Activated CD4-positive, alpha-beta T cell treated with anti-CD3 and anti-CD28 coated beads for 48 hours (primary cell): ENCODE measurements around the gene PTGES2.

ENCODE experiments used
- DNase-seq: peaks from one replicate; pipeline ENCODE4 v3.0.0-alpha.2; 2020

Gene PTGES2

DNA sequence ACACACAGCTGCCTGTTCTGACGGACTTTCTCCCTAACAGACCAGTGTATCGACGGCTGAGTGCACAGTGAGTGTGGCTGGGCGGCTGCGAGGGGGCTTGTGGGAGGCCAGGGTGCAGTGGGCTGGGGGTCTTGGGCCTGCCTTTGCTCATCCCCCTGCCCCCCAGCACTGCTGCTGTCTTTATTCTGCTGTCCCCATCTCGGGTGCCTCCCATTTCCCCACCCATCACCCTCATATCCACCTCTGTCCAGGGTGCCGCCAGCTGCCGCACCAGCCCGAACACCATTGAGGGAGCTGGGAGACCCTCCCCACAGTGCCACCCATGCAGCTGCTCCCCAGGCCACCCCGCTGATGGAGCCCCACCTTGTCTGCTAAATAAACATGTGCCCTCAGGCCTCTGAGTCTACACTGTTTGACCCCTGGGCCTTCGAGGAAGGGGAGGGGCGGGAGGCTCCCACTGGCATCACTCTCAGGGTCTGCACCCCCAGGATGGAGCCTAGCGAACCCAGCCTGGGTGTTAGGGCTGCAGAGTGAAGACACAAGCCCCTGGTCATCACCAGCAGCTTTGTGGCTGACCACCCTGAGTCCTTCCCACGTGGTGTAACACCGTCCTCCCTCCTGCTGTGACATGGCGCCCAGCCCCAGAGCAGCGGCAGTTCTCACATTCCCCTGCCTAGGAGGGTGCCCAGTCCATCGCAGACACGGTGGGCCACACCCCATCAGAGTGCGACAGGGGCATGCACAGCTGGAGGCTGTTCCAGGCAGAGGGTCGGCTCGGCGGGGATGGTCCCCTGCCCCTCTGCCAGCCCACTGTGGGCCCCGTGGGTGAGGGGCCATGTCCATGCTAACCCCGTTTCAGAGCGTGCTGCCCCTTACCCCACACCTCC is 25.8 kb upstream of the PTGES2 start:
- DNase-seq, result no peak

DNA sequence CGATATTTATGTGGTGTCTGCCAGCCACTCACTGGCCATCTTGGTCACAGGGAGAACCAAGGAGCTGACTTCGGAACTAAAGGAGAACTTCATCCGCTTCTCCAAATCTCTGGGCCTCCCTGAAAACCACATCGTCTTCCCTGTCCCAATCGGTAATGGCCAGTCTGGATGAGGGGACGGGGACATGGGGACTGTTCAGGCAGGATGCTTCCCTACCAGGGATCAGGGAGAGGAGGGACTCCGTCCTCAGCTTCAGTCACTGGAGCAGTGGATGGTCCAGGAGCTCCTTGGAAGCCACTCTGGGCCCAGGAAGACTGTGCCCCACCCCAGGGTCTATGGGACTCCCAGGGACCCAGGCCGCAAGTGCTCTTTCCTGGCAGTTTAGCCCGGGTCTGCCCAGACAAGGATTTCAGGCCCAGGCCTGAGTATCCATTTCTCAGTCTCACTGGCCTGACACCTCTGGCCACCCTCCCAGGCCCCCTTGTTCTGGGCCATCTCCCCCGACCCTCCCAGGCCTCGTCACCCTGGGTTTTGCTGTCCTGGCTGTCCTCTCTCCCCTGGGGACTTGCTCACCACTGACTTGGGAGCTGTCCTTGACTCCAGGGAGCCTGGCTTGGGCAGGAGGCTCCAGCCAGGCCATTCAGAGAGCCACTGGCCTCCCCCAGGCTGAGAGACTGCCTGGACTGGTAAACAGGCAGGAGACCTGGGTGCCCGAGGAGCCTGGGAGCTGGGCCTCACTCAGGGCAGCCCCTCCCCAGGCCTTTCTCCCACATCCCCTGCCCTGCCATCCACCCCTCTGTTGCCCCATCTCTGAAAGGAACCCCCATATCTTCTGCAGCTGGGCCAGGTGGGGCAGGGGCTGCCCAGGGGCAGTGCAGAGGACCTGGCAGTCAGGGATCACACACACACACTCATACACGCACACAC is 24.9 kb upstream of the PTGES2 start:
- DNase-seq, result no peak

DNA sequence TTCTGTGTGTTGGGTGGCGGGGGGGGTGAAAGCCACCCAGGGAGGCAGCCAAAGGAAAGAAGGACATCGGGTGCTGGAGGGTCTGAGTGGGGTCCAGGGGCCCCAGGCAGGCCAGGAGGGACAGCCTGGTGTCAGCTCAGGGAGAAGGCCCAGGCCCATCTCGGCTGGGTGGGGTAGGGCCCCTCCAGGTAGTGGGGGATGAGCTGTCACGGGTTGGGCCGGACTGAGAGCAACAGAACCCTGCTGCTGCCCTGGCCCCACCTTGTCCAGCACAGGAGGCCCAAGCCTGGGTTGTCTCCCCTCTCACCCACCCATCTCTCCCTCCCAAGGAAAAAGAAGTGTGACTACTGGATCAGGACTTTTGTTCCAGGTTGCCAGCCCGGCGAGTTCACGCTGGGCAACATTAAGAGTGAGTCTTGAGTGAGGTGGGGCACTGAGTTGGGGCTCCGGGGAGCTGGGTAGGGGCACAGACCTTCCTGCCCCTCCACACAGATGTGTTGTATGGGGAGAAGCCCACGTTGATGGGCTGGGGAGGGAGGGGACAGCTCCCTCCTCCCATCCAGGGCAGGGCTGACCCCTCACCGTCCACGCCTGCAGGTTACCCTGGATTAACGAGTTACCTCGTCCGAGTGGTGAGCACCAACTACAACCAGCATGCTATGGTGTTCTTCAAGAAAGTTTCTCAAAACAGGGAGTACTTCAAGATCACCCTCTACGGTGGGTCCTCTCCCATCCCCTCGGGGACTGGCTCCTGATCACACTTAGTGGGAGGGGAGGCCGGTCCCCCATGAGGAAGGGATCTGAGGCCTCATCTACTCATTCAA is 24.0 kb upstream of the PTGES2 start:
- no peak for DNase-seq

DNA sequence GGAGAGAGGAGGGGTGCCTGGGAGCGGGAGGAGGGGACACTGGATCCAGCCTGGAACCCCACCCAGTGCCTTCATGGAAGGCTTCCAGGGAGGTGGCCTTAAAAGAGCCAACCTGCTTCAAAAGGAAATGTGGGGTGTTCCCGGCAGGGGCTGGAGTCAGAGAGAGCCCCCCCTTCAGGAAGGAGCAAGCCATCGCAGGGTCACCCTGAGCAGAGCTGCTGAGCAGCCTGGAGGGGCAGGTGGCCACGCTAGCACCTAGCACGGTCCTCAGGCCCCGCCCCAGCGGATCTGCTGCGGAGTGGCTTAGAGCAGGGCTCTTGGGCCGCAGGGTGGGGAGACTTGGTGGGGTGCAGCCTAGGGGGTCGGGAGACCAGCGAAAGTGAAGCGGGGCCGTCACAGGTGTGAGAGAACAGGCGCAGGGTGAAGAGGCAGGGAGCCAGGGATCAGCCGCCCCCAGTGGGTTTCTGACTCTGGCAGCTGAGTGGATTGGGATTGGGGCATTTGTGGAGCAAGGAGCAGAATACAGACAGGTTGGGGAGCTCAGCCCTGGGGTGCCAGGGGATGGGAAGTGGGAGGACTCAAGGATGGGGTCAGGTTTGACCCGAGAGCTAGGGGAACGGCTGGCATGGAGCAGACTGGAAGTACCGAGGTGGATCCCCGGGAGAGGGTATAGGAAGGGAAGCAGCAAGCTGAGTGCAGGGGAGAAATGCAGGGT is 23.2 kb upstream of the PTGES2 start:
- DNase-seq, result peak; percentile 45

DNA sequence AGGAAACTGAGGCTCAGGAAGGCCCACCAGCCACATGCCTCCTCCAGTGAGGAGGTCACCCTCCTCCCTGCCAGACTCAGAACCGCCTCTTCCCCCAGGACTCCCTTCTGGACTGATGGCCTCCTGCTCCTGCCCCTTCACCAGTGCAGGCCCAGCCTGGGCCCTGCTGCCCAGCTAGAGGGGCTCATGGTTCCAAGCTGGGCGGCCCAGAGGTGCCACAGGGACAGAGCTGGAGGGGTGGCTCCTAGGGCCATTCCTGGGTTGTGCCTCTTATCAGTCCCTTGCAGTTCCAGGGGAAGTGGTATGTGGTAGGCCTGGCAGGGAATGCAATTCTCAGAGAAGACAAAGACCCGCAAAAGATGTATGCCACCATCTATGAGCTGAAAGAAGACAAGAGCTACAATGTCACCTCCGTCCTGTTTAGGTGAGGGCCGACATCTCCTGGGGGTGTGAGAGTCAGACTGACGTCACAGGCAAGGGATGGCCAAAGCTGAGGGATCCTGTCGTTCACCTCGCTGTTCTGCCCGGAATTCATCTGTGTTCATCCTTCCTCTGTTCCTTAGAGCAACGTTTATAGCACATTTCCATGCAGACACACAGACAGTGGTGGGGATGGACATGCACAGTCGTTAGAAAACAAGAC is 22.5 kb upstream of the PTGES2 start:
- DNase-seq, result no peak

DNA sequence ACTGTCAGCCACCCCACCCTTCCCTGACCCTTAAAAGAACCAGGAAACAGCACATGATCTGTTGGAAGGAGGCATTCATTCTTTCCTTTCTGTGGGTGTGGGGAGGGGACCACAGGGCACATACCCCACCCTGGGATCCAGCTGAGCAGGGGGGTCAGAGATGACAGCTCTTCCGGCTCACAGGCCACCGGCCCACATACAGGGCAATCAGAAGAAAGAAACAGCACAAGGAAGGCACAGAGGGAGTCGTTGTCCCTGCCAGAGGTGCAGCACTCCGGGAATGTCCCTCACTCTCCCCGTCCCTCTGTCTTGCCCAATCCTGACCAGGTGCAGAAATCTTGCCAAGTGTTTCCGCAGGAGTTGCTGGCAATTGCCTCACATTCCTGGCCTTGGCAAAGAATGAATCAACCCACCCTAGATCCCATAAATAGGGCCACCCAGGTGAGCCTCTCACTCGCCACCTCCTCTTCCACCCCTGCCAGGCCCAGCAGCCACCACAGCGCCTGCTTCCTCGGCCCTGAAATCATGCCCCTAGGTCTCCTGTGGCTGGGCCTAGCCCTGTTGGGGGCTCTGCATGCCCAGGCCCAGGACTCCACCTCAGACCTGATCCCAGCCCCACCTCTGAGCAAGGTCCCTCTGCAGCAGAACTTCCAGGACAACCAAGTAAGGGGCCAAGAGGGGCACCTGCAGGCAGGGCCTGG is 21.6 kb upstream of the PTGES2 start, which contains the start of gene LCN2:
TSS of gene LCN2 (plus strand) at position 453 of the 701 bp plus-strand sequence. CDS start at position 526, 73 bp downstream.
- no peak for DNase-seq

DNA sequence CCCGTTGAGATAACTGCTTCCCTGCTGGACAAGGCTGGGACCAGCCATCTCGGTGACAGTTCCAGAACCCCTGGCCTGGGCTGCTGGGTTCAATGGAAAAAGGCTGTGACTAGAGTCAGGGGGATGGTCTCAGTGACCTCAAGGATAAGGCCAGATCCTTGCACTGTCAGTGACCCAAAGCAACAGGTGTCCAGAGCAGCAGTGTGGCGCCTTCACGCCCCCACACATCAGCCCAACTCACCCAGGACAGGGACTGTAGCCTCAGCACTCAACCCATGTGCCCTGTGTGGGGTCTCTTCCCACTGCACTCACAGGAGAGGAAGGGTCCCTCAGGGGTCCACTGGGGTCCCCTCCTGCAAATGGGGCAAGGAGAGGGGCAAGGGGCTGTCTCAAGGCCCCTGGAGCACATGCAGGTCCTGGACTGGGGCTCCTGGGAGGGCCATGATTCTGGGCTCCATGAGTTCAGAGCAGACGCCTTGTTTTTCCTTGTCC is 21.0 kb upstream of the PTGES2 start:
- DNase-seq, result no peak

DNA sequence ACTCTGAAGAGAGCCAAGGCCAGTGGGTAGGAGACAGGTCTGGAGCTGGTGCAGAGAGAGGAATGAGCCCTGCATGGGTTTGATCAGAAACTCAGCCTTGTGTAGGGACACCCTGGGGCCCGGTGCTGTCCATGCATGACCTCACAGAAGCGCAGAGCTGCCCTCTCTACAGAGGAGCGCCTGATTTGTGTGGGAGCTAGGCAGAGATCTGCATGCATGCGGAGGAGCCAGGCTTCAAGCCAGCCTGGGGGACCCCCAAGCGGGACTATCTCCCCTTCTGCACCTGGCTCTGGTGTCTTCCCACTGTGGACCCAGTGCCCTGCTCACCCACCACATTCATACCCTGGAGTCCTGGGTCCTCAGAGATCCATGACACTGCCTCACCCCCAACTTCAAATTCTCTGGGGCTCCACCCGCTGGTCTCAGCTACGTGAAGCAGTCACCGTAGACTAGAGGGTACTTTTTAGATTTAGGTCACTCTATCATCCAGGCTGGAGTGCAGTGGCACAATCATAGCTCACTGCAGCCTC is 19.1 kb upstream of the PTGES2 start:
- no peak for DNase-seq

DNA sequence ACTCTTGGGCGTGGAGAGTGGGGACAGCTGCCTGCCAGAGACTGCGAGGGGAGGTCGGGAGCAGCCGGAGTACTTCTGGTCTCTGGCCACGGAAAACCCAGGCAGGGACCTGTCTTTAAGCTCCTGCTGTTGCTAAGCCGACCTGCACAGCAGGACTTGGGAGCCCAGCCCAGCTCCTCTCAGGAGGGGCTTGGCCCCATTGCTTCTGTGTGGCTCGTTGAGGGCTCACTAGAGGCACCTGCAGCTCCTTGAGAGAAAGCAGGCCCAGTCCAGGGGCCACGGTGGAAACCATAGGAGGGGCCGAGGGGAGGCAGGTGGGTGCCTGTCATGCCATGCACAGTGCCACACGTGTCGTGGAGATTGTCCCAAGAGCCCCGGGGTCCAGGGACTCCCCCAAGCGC is 18.4 kb upstream of the PTGES2 start:
- no peak for DNase-seq

DNA sequence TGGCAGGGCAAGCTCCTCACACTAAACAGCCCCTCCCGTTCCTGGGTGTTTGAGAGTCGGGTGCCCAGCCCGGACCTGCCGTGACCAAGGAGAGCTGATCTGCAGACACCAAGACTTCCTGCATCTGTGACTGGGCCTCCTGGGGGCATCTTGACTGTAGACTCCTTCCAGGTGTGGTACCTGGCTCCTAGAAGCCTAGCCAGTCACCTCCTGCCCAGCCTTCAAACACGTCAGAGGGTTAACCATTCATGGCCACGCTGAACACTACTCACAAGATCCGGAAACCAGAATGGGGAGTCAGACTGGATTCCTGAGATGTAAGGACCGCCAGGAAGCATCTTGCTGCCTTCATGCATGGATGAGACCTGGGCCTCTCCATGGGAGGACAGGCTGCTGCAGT is 18.0 kb upstream of the PTGES2 start:
- DNase-seq, result no peak

DNA sequence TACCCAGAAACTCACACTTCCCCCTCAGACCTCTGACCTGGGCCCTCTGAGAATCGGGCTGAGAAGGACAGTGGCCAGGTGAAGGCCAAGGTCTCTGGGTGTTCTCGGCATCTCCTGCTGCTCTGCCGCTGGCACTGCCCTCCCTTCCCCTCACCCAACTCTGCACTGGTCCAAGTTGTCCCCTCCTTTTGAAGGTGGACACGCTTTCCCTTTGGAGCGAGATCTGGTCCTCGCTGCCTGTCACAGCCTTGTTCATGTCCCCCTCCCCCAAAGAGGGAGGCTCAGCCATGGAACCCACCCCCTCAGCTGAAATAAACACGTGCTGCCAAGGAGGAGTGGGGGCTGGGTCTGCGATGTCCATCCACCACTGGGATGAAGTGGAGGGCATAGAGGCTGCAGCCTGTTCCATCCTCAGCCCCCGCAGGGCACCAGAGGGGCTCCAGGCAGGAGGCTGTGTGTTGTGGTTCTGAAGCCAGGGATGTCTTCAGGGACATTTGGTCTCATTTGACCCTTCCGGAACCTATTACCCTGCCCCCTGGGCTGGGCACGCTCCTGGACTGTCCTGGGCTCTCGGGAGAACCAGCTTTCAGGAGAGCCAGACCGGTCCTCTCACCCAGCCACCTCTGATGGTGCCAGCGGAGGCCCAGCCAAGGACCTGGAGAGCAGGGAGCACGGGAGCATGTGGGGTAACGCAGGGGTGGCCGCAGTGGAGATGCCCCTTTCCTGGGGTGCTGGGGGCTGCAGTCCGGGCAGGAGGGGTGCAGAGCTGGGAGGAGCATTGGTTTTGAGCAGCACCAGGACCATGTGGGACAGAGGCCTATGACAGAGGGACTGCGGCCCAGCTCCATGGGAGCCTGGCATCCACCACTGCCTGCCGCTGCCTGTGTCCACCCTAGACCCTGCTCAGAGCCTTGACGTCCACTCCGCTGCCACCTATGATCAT is 17.0 kb upstream of the PTGES2 start:
- DNase-seq, result no peak

DNA sequence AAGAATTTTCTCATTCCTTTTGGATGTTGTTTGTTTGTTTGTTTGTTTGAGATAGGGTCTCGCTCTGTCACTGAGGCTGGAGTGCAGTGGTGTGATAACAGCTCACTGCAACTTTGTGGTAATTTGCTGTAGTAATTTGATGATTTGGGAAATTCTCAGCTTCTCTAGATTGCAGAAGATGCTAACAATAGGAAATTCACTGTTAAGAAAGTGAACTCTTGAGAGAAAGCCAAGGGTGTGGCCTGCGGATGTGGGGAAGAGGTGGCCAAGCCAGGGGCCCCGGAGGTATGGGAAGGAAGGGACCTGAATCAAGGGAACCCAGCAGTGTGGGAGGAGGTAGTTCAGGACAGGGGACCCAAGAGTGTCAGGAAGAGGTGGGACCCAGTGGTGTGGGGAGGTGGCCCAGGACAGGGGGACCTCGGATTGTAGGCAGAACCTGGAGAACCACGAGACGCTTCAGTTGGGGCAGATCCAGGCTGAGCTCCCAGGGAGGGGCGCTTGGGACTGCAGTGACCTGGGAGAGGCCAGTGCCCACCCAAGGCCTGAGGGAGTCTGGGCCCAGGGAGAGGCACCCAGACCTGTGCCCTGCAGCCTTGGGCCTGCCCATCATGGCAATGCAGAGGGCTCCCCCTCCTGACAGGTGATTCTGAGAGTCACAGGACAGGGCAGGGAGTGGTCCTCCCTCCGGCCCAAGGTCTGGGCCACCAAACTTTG is 16.2 kb upstream of the PTGES2 start:
- no peak for DNase-seq

DNA sequence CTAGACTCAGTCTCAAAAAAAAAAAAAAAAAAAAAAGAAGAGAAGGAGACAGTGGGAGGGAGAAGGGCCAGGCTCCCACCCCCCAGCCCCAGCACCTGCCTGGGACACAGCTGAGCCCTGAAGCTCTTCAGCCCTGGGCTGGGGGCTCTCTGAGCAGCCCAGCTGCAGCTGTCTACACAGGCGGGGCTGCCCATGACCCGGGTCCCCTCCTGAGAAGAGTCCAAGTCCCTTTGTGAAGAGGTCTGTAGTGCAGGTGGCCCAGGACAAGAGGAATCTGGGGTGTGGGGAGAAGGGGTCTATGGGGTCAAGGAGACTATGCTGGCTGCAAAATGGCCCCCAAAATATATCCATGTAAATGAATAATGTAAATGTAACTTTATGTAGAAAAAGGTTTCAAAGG is 15.1 kb upstream of the PTGES2 start:
- DNase-seq, result no peak

DNA sequence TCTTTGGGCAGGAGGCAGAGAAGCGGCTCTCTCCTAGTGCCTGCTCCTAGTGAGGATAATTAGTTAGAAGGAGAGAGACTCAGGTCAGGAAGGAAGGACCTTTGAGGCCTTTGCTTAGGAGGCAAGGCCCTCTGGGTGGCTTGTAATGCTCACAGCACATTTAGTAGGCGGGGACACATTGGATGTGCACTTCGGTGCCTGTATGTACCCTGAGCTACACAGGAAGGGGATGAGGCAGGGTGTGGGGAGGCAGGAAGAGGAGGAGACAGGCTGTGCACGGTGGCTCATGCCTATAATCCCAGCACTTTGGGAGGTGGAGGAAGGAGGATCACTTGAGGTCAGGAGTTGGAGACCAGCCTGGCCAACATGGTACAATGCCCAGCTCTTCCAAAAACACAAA is 14.5 kb upstream of the PTGES2 start:
- DNase-seq, result no peak

DNA sequence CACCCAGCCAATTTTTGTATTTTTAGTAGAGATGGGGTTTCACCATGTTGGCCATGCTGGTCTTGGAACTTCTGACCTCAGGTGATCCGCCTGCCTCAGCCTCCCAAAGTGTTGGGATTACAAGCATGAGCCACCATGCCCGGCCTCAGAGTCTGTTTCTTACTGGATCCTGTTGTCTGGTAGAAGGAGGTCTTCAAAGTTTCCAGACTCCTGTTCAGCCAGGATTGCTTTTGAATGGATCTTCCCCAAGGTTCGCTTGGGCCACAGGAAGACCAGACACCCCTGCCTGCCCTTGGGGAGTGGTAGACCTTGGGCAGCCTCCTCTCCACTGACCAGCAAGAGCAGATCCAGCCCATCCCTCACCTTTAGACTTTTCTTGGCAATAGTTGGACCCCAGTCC is 14.1 kb upstream of the PTGES2 start:
- DNase-seq, result no peak

DNA sequence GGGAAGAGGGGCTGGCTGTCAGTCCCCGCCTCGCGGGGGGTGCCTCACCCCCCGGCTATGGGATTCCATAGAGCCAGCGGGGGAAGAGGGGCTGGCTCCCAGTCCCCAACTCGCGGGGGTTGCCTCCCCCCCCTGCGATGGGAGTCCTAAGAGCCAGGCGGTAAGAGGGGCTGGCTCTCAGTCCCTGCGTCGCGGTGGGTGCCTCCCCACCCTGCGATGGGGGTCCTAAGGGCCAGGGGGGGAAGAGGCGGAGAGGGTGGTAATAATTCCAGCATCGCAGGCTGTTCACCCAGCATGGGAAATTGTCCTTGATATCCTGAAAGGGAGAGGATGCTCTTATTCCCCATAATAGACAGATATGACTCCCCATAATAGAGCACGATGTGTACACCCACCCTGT is 12.1 kb upstream of the PTGES2 start:
- no peak for DNase-seq

DNA sequence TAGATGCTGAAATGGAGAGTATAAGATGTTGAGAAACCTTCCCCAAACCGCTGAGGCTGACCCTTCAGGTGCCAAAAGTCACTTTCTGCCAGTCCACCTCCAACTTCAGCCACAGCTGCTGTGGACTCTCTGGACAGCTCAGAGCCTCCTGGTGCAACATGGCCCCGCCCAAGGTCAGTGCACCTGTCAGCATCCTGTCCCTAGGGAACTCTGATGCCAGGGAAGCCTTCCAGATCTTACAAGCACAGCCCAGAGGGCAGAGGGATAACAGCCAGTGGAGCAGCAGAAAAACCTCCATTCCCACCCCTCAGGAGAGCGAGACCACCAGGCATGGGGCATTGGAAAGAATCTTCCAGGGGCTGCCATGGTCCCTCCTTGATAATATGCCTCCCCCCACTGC is 10.5 kb upstream of the PTGES2 start:
- no peak for DNase-seq
